Measurements from ENCODE around the gene AMER2. TPM values are rescaled to one million over a fixed set of nuclear protein-coding genes. Genes with fewer than 3 reads are reported as not detected.

Gene AMER2
- total RNA-seq, 1 donor from 2014 or later, result 0.04 TPM

DNA sequence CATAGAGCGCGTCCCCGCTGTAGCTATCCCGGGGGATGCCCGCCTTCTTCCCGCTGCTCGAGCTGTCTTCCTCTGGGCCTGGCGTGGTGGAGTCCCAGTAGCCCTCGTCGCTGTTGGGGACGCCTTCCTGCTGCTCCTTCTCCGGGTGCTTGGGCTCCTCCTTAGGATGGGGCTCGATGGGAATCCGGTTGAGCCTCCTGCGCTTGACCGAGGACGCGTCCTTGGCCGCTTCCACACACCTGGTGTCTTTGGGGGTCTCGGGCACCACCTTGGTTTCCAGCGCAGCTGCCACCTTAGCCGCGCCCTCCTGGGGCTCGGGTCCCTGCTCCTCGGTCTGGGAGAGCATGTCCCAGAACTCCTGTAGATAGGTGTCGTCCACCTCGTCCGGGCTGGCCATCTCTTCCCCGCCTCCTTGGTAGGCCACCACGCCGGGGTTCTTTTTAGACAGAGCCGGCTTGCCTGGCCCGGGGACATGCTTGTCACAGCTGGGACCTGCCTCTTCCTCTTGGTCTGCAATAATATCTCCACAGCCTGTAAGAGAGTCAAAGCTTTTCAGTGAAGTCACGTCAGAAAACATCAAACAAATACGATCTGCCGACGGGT, 2.0 kb downstream of the AMER2 start:
- H3K4me3 ChIP-seq (ENCODE audit: low read depth, low read length), result no peak overlapping the region
- TF ChIP-seq, protein P1, sequence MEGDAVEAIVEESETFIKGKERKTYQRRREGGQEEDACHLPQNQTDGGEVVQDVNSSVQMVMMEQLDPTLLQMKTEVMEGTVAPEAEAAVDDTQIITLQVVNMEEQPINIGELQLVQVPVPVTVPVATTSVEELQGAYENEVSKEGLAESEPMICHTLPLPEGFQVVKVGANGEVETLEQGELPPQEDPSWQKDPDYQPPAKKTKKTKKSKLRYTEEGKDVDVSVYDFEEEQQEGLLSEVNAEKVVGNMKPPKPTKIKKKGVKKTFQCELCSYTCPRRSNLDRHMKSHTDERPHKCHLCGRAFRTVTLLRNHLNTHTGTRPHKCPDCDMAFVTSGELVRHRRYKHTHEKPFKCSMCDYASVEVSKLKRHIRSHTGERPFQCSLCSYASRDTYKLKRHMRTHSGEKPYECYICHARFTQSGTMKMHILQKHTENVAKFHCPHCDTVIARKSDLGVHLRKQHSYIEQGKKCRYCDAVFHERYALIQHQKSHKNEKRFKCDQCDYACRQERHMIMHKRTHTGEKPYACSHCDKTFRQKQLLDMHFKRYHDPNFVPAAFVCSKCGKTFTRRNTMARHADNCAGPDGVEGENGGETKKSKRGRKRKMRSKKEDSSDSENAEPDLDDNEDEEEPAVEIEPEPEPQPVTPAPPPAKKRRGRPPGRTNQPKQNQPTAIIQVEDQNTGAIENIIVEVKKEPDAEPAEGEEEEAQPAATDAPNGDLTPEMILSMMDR (IDR thresholded peaks at IDR 0.05; ENCODE audit: insufficient read depth, low read length, poor library complexity, severe bottlenecking), result no peak
- DNase-seq (ENCODE audit: low read depth), result no peak
- H3K36me3 ChIP-seq (ENCODE audit: control insufficient read depth, insufficient read depth, low read length), result no peaks in the 10 kb centered on the region
- H3K27me3 ChIP-seq (ENCODE audit: control insufficient read depth, insufficient read depth, low read length), result peaks cover 40% of the 10 kb centered on the region

DNA sequence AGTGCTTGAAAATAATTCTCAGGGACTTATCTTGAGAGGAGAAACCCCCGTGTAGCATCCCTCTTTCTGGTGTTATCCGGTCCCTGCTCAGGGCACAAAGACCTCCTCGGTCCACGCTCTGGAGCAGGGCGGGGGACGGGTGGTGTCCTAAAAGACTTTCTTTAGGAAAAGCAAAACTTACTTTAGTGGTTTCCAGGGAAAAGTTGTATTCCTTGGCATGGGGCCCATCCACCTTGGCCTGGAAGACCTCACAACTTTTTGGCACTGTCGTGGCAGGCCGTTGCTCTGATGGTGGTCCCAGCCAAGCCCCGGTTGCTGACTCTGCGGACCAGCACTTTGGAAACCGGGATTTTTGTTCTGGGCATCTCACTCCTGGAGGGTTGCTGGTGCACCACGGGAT, 2.7 kb downstream of the AMER2 start:
- TF ChIP-seq, protein P1 (IDR thresholded peaks at IDR 0.05; ENCODE audit: insufficient read depth, low read length, poor library complexity, severe bottlenecking), result no peak
- no peak for DNase-seq (ENCODE audit: low read depth)
- Histone ChIP-seq H3K4me3 (ENCODE audit: low read depth, low read length) (no peak overlapping the region), H3K36me3 (ENCODE audit: control insufficient read depth, insufficient read depth, low read length) (no peaks in the 10 kb centered on the region), H3K27me3 (ENCODE audit: control insufficient read depth, insufficient read depth, low read length) (peaks cover 39% of the 10 kb centered on the region)

DNA sequence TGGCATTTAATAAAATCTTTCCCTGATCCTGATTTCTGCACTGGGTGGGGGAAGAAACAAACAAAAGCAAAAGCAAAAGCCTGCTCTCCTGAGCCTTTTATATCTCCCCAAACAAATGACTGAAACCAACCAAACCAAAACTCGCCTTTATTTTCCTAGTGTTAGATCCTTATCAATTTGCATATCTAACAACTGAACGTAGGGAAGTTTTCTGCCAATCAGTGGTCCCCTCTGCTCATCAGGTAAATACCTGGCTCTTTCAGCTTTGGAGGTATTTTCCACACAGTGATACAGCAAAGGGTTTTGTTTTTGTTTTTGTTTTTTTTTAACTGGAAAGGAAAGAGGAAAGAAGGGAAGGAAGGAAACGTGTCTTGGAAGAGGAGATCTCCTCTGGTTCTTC, 3.3 kb downstream of the AMER2 start:
- Histone ChIP-seq H3K27me3 (ENCODE audit: control insufficient read depth, insufficient read depth, low read length) (peaks cover 37% of the 10 kb centered on the region), H3K4me3 (ENCODE audit: low read depth, low read length) (no peak overlapping the region), H3K36me3 (ENCODE audit: control insufficient read depth, insufficient read depth, low read length) (no peaks in the 10 kb centered on the region)
- DNase-seq (ENCODE audit: low read depth), result no peak
- TF ChIP-seq, protein P1 (IDR thresholded peaks at IDR 0.05; ENCODE audit: insufficient read depth, low read length, poor library complexity, severe bottlenecking), result no peak

DNA sequence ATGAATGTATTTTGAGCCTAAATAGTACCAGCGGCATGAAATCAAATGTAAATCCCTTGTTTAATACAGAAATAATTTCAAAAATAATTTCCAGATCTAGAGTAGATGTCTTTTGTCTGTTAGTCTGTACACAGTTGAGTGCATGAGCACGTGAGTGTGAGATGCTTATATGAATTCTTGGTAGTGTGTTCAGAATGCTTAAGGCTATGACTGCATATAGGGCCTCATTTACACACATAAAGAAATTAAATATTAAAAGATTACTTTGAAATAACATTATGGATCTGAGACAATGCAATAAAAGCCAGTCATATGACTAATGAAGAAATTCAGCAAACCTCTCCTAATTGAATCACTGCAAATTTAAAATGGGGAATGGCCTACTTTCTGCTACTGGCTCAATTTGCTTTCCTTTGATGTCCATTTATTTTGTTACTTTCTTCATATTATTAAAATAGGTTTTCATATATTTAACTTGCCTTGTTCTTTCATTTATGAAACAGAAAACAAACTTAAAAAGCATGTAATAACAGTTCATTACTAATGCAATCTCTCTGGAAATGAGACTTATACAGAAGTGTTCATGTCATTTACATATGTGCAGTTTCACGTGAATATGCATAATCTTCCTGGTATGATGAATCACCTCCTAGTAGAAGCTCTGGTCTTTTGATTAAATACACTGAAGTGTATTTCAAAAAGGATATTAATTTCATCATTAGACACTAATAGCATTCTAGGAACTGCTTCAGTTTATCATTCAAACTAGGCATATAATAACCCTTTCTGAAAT, 4.5 kb downstream of the AMER2 start:
- H3K36me3 ChIP-seq (ENCODE audit: control insufficient read depth, insufficient read depth, low read length), result no peaks in the 10 kb centered on the region
- DNase-seq (ENCODE audit: low read depth), result no peak
- TF ChIP-seq, protein P1 (IDR thresholded peaks at IDR 0.05; ENCODE audit: insufficient read depth, low read length, poor library complexity, severe bottlenecking), result no peak
- no peak overlapping the region for H3K4me3 ChIP-seq (ENCODE audit: low read depth, low read length)
- peaks cover 30% of the 10 kb centered on the region for H3K27me3 ChIP-seq (ENCODE audit: control insufficient read depth, insufficient read depth, low read length)

DNA sequence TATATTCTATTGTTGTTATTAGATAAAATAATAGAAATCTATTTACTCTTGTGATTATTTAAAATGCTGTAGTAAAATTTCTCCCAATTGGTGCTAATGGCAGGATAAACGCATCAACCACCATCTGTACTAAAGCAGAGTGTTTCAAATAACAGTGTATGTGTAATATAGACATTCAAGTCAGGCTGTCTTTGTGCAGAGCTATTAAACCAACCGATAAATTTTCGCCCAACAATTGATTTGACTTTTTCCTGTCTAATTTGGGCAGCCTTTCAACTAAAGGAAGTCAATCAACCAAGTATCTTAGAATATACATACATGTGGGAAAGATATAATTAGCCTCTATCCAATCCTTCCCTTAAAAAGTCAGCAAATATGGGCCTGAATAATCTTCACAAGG, 5.8 kb downstream of the AMER2 start:
- H3K4me3 ChIP-seq (ENCODE audit: low read depth, low read length), result no peak overlapping the region
- DNase-seq (ENCODE audit: low read depth), result no peak
- H3K27me3 ChIP-seq (ENCODE audit: control insufficient read depth, insufficient read depth, low read length), result peaks cover 18% of the 10 kb centered on the region
- TF ChIP-seq, protein P1 (IDR thresholded peaks at IDR 0.05; ENCODE audit: insufficient read depth, low read length, poor library complexity, severe bottlenecking), result no peak
- no peaks in the 10 kb centered on the region for H3K36me3 ChIP-seq (ENCODE audit: control insufficient read depth, insufficient read depth, low read length)

All from kidney epithelial cell (primary cell).